GM18508 (cell line): ENCODE data around the gene COX7A2.

ENCODE experiments used
- ATAC-seq: cut with Tn5 transposase; IDR thresholded peaks from one replicate; pipeline ENCODE4 v1.9.1; 2021; ENCODE audit warnings: moderate number of reproducible peaks; ENCODE audit not compliant: insufficient read depth, unreplicated experiment

Gene COX7A2

DNA sequence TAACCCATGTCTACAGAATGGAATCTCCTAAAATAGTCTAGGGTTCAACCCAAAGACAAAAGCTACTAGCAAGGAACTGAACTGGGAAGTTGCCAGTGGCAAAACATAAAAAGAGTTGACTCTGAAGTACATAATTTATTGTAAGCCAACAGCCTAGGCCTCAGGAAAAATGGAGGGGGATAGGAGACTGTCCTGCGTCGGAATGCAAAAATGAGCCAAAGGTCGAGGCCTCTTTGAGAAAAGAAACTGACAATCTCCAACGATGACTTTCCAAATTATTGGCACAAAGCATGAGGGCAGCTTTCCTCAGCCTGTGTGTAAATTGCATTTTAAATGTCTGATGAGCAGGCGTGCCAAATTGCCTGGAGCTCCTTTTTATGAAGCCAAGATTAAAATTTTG is 39.9 kb downstream of the COX7A2 start:
- ATAC-seq = no peak

- no peak for ATAC-seq
These were observed 40.9 kb downstream of the COX7A2 start for GRCh38 chr6:75202676-75203131.

- ATAC-seq = no peak
These were observed 41.5 kb downstream of the COX7A2 start for GRCh38 chr6:75201901-75202672.

DNA sequence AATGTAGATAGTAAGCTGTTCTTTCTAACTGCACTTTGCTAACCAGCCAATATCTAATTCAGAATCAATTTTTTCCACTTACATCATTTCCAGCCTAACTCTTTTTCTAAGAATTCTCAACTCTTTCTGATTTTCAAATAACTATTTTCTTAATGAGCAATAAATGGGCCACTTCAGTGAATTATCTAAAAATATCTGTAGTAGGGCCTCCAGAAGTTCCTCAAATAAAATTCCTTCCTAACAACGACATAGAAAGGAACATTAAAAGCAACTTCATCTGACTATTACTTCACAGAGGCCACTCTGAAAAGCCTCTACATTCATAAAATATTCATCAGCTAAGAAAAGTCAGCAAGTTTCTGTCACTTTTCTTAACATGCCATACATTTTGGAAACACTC is 42.6 kb downstream of the COX7A2 start:
- ATAC-seq = no peak

DNA sequence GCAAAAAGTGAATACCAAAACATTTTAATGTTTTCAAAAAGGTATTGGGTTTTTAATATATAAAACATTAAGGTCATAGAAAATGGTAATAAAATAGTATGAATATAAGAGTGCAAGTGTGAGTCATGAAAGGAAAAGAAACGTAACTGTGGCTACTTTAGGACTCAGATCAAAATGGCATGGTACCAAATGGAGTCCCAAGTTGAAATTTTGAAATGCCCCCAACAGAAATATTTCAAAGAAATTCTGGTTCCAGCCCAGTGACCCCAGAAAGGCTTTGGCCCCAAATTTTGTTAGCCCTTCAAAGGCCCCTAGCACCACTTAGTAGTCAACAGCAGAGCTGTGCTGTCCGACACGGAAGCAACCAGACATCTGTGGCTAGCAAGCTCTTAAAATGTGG is 43.7 kb downstream of the COX7A2 start:
- no peak for ATAC-seq

- ATAC-seq = no peak
These were observed 47.4 kb downstream of the COX7A2 start for GRCh38 chr6:75196081-75196687.

DNA sequence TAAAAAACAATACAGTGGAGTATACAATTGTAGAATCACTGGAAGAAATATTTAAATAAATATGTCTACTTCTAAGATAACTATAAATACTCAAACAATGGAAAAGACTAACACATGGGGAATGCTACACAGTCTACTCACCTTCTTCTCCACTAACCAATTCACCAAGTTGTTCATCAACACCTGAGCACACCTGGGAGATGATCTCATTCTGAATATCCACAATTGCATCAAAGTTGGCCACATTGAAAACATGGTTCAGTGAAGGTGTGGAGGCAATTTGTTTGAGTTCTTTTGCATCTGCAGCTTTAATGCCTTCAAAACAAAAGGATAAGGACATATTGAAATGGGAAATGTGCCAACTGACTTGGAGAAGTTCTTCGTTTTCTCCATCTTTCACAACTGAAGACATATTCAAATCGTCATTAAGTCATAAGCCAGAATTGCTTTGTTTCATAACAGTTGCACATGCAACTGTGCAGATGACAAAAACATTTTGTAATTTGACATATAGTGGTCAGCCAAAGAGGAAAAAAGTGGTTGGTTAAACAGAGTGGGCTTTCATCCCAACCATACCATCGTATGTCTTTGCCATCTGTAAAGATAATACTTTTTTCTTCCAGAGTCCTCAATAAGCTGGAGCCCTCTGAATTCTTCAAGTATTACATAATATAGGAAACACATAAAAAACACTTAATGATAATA is 55.2 kb downstream of the COX7A2 start:
- no peak for ATAC-seq
